GM19035 (cell line): ENCODE results near the gene SLC26A4.
A peak's percentile ranks its signal among the peaks of the same experiment; 100 is the strongest.

Experiments
- ATAC-seq: cut with Tn5 transposase; IDR thresholded peaks from one replicate; pipeline ENCODE4 v1.9.1; 2021; ENCODE audit not compliant: unreplicated experiment

Gene SLC26A4

GRCh38 chr7:107743567-107744344 is 83.1 kb downstream of the SLC26A4 start, which contains the start of gene CBLL1:
TSS of gene CBLL1 (plus strand) at chr7:107744142. CDS start at chr7:107744164, 22 bp downstream.
- ATAC-seq: peak; percentile 91

DNA sequence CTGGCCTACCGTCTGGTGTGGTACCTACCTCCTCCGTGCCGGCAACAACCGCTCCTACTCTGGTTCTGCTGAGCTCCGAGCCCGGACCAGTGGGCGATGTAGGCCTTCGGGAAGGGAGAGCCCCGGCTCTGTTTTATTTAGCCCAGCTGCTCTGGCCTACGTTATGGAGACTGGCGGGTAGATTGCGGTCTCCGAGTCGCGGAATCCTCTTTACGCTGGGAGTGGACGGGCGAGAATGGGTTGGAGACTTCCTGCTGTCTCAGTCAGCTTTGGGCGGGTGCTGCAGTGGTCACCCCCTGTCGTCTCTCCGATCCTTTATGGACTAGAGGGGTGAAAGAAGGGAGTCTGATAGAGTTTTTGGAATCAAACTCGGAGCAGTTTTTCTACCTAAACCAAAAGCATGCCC is 83.7 kb downstream of the SLC26A4 start:
- peak; percentile 42 for ATAC-seq

GRCh38 chr7:107746006-107746405 is 85.4 kb downstream of the SLC26A4 start:
- ATAC-seq: no peak

DNA sequence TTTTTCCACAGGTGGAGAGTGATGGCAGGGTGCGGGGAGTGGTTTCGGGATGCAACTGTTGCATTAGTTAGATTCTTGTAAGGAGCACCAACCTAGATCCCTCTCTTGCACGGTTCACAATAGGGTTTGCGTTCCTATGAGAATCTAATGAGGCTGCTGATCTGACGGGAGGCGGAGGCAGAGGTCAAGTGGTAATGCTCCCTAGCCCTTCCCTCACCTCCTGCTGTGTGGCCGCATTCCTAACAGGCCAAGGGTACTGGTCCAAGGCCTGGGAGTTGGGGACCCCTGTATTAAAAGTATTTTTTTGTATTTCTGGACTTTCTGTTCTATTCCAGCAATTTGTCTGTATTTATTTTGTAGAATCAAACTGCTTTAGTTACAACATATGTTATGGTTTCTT is 90.5 kb downstream of the SLC26A4 start:
- ATAC-seq: no peak

- ATAC-seq: no peak
Measured at GRCh38 chr7:107754642-107755041, 94.0 kb downstream of the SLC26A4 start.

DNA sequence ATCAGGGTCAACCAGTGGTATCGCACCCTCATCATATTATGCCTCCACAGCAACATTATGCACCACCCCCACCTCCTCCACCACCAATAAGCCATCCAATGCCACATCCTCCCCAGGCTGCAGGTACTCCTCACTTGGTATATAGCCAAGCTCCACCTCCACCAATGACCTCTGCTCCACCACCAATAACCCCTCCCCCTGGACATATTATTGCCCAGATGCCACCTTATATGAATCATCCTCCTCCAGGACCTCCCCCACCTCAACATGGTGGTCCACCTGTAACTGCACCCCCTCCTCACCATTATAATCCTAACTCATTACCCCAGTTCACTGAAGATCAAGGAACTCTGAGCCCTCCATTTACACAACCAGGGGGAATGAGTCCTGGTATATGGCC is 98.0 kb downstream of the SLC26A4 start:
- no peak for ATAC-seq

DNA sequence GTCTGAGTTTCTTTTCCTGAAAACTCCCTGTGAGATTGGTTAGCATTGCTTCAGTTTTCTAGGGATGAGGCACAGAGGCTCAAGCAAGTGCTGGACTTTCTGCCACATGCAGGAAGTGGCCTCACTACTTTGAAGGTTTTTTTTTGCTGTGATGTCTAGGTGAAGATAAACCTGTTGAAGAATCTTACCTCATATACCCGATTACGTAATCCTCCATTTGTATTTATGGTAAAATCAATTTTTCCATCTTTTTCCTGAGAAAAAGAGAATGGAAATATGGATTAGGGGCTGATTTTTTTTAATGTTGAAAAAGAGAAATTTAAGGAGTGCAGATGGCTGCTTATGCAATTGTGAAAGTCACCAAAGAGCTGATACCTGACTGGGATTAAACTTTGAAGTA is 106.8 kb downstream of the SLC26A4 start:
- ATAC-seq: no peak
